Measurements from ENCODE around the gene NLGN2. TPM values are rescaled to one million over a fixed set of nuclear protein-coding genes. Genes with fewer than 3 reads are reported as not detected.

Gene NLGN2
- total and polyA plus RNA-seq, 2 of the 8 experiments (the other 6 are each of a cell fraction or from before 2014, with no cell fraction given): 21.2 to 62.8 TPM

DNA sequence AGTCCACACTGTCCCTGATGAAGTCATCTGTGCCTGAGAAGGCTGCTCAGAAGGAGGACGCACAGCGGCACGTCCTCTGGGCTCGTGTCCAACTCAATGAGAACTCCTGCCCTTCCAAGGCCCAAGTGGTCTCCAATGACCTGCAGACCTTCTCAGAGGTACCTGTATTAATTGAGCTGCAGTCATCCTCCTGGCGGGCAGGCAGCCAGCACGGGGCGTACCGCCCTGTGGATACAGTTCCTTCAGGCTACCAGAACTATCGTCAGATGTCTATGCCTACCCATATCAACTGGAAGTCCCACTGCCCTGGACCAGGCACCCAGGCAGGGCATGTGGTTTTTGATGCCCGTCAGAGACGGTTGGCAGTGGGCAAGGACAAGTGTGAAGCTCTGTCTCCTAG lies 24.7 kb downstream of the NLGN2 start:
- Histone ChIP-seq H3K79me2 (ENCODE audit: control insufficient read depth in 1 of 2, insufficient read depth in 2 of 2, low read length in 2 of 2) (no peaks in the 10 kb centered on the region), H2AFZ (ENCODE audit: low read length) (no peak overlapping the region), H2BK20ac (ENCODE audit: low read length) (no peak overlapping the region), H2BK12ac (ENCODE audit: low read depth, low read length) (no peak overlapping the region), H3K56ac (replicated peaks; ENCODE audit: insufficient read length, low read depth, low read length) (no peak overlapping the region), H4K20me1 (replicated peaks in 1 of 2; ENCODE audit: control insufficient read depth in 1 of 2, insufficient read depth in 2 of 2, low read length in 2 of 2) (no peaks in the 10 kb centered on the region), H3K23me2 (ENCODE audit: low read depth, low read length) (peaks cover 12% of the 10 kb centered on the region), H3K4me2 (ENCODE audit: insufficient read depth in 1 of 2, low read depth in 2 of 2, low read length in 2 of 2) (no peak overlapping the region), H2BK120ac (replicated peaks; ENCODE audit: low read depth, low read length) (no peak overlapping the region), H3K4me1 (replicated peaks in 1 of 4; ENCODE audit: control insufficient read depth in 3 of 4, insufficient read depth in 4 of 4, low read length in 3 of 4) (peaks cover 0 to 8% (median 4%) of the 10 kb centered on the region in 4 experiments; a peak in 5 of 7 replicates), H3K9ac (replicated peaks in 1 of 4; ENCODE audit: extremely low read depth in 1 of 4, low read depth in 3 of 4, low read length in 3 of 4) (no peak overlapping the region), H3K27me3 (replicated peaks in 1 of 4; ENCODE audit: control insufficient read depth in 3 of 4, extremely low read depth in 1 of 4, insufficient read depth in 3 of 4, low read length in 3 of 4) (peaks cover 0 to 5% (median 0%) of the 10 kb centered on the region in 4 experiments; a peak in 1 of 7 replicates), H3K4ac (replicated peaks; ENCODE audit: insufficient read length, low read depth, low read length) (no peak overlapping the region), H3K18ac (ENCODE audit: extremely low read depth, low read length) (no peak overlapping the region), H3K9me3 (ENCODE audit: insufficient read depth in 2 of 2, low read depth in 1 of 2, low read length in 1 of 2) (no peaks in the 10 kb centered on the region), H2AK5ac (ENCODE audit: low read depth, low read length) (no peak overlapping the region), H3K79me1 (ENCODE audit: low read depth, low read length) (no peaks in the 10 kb centered on the region), H4K8ac (ENCODE audit: extremely low read depth, insufficient read depth, low read length) (no peak overlapping the region), H3K4me3 (ENCODE audit: extremely low read depth in 1 of 4, insufficient read depth in 2 of 4, low read depth in 3 of 4, low read length in 4 of 4) (no peak overlapping the region), H3K23ac (ENCODE audit: insufficient read length) (no peak overlapping the region), H3K27ac (ENCODE audit: low read depth, low read length) (no peak overlapping the region), H2BK5ac (ENCODE audit: low read depth, low read length) (no peak overlapping the region), H4K5ac (ENCODE audit: insufficient read length, low read depth, low read length) (no peak overlapping the region), H3K14ac (ENCODE audit: insufficient read length) (no peak overlapping the region), H4K91ac (replicated peaks; ENCODE audit: insufficient read length, low read length) (no peak overlapping the region), H2BK15ac (ENCODE audit: low read length) (no peak overlapping the region), H3K36me3 (ENCODE audit: control insufficient read depth in 2 of 4, insufficient read depth in 4 of 4, low read length in 3 of 4) (no peaks in the 10 kb centered on the region)
- TF ChIP-seq RNF2 (IDR thresholded peaks at IDR 0.05; ENCODE audit: borderline replicate concordance, low read depth, low read length, missing control alignments, poor library complexity, severe bottlenecking) (no peak), TCF12 (IDR thresholded peaks at IDR 0.05; ENCODE audit: low read depth, low read length) (no peak)
- no peak for FAIRE-seq
- 93% methylated on average over 11 of the region's 11 CpGs; no CpG with 5 or more reads in 1 of the 2 experiments for WGBS, 2 experiments (ENCODE audit: extremely low coverage in 1 of 2, insufficient coverage in 1 of 2, insufficient read length in 1 of 2, insufficient replicate concordance in 2 of 2, low coverage in 1 of 2, low lambda C conversion rate in 2 of 2, missing lambda C conversion rate in 1 of 2)
- ChIA-PET CTCF (ENCODE audit: partially characterized antibody) (interaction anchor here (0.6 to 2.4 kb wide), 9 partner anchors 9 to 128 kb away, joined by 3 to 6 read pairs (median 4); partner anchors contain the start of gene SPEM1), POLR2A (ENCODE audit: partially characterized antibody) (interaction anchor here (0.7 to 2.2 kb wide), 6 partner anchors 22 to 145 kb away, joined by 3 to 6 read pairs (median 3); partner anchors contain the start of gene TMEM256)
- DNase-seq (ENCODE audit: low read depth in 1 of 2, low spot score in 2 of 2): no peak
